ENCODE results near the gene ERBB4. TPM values are rescaled to one million over a fixed set of nuclear protein-coding genes. Genes with fewer than 3 reads are reported as not detected.
A peak's percentile ranks its signal among the peaks of the same experiment; 100 is the strongest.

ERBB4 gene
- total RNA-seq, 1 donor from 2014 or later, result 1.7 TPM

DNA sequence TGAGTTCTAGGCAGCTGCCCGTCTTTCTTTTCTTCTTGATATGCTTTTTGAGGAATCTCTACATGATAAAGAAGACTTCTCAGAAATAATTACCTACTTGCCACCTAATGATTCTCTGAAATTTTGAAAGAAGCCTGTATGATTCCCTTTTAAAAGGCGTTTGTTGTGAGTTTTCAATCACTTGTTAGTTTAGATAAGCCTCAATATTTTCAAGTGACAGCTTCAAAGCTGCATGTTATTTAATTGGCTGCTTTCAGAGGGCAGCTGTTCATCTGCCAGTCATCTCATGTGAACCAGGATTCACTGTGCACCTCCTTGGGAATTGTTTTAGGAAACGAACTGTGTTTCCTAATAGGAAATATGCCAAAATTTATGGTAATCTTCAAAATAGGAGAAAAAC, 1044.1 kb downstream of the ERBB4 start:
- Histone ChIP-seq H3K4me1 (no peaks in the 10 kb centered on the region), H3K27ac (no peak overlapping the region), H3K27me3 (no peaks in the 10 kb centered on the region), H3K36me3 (no peaks in the 10 kb centered on the region), H3K4me3 (no peak overlapping the region), H3K9me3 (no peaks in the 10 kb centered on the region)
- intact Hi-C loops (cut with DNase I), result no loop called here
- TF ChIP-seq, protein P1, sequence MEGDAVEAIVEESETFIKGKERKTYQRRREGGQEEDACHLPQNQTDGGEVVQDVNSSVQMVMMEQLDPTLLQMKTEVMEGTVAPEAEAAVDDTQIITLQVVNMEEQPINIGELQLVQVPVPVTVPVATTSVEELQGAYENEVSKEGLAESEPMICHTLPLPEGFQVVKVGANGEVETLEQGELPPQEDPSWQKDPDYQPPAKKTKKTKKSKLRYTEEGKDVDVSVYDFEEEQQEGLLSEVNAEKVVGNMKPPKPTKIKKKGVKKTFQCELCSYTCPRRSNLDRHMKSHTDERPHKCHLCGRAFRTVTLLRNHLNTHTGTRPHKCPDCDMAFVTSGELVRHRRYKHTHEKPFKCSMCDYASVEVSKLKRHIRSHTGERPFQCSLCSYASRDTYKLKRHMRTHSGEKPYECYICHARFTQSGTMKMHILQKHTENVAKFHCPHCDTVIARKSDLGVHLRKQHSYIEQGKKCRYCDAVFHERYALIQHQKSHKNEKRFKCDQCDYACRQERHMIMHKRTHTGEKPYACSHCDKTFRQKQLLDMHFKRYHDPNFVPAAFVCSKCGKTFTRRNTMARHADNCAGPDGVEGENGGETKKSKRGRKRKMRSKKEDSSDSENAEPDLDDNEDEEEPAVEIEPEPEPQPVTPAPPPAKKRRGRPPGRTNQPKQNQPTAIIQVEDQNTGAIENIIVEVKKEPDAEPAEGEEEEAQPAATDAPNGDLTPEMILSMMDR (IDR thresholded peaks at IDR 0.05), result no peak
- DNase-seq (ENCODE audit: low spot score in 2 of 2), result no peak

DNA sequence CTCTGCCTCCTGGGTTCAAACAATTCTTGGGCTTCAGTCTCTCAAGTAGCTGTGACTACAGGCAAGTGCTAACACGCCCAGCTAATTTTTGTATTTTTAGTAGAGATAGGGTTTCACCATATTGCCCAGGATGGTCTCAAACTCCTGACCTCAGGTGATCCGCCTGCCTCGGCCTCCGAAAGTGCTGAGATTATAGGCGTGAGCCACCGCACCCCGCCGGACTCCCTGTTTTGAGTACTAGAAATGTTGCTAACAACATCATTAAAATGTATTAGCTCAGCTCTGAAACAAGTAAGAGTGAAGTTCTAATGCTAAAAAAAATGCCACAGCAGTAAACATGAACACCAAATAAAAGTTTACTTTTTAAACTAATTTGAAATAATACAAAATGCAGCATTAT, 1044.5 kb downstream of the ERBB4 start:
- Histone ChIP-seq H3K36me3 (no peaks in the 10 kb centered on the region), H3K4me1 (no peaks in the 10 kb centered on the region), H3K4me3 (no peak overlapping the region), H3K27me3 (no peaks in the 10 kb centered on the region), H3K27ac (no peak overlapping the region), H3K9me3 (no peaks in the 10 kb centered on the region)
- intact Hi-C loops (cut with DNase I), result no loop called here
- DNase-seq (ENCODE audit: low spot score in 2 of 2), result no peak
- TF ChIP-seq, protein P1 (IDR thresholded peaks at IDR 0.05), result no peak

DNA sequence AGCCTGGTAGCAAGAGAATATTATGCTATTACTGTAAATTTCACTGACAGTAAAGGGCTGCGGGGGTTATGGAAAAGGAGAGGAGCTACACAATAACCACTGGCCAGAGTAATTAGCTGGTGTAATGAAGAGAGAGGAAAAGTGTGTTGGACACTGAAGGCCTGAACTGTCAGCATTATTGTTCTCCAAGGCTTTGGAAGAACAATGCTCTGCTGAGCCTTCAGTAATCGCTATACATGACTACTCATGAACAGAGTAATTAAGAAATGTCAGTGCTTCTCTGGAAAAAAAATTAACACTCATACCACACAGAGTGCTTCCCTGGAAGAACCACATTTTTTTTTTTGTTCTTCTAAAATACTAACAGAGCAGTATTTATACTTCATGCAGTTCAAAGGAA, 1050.9 kb downstream of the ERBB4 start:
- no peaks in the 10 kb centered on the region for H3K9me3 ChIP-seq
- no peak for DNase-seq (ENCODE audit: low spot score in 2 of 2)
- intact Hi-C loops (cut with DNase I), result no loop called here
- H3K27ac ChIP-seq, result no peak overlapping the region
- TF ChIP-seq, protein P1 (IDR thresholded peaks at IDR 0.05), result no peak
- no peaks in the 10 kb centered on the region for H3K36me3 ChIP-seq
- no peaks in the 10 kb centered on the region for H3K4me1 ChIP-seq
- no peak overlapping the region for H3K4me3 ChIP-seq
- H3K27me3 ChIP-seq, result no peaks in the 10 kb centered on the region

DNA sequence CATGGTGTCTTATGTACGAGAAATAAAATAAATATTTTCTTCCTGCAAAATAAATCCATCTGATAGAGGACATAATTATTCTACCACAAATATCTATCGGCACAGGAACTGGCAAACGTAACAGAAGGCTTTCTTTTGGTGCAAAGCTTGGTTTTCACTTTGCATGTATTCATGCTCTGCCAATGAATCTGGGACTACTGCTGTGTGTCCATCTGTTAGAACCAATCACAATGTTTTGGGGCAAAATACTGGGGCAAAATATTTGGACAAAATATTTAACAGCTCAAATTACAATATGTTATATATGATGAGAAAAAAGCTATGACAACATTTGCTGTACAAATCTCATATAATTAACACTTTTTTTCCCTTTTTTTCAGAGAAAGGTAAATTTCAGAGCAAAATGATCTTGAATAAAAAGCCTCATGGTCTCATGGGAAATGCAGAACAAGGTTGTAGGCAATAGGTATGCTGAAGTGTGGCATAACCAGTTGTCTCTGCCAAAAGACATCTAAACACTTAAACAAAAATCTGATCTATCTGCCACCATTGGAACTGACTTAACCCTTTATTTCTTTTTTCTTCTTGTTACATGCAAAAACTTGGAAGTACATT, 1059.0 kb downstream of the ERBB4 start:
- Histone ChIP-seq H3K4me1 (peaks cover 0 to 10% of the 10 kb centered on the region in 2 donors), H3K4me3 (no peak overlapping the region), H3K27me3 (no peaks in the 10 kb centered on the region), H3K9me3 (no peaks in the 10 kb centered on the region), H3K27ac (no peak overlapping the region), H3K36me3 (no peaks in the 10 kb centered on the region)
- TF ChIP-seq, protein P1 (IDR thresholded peaks at IDR 0.05), result no peak
- DNase-seq (ENCODE audit: low spot score in 2 of 2), result no peak
- intact Hi-C loops (cut with DNase I), result no loop called here

DNA sequence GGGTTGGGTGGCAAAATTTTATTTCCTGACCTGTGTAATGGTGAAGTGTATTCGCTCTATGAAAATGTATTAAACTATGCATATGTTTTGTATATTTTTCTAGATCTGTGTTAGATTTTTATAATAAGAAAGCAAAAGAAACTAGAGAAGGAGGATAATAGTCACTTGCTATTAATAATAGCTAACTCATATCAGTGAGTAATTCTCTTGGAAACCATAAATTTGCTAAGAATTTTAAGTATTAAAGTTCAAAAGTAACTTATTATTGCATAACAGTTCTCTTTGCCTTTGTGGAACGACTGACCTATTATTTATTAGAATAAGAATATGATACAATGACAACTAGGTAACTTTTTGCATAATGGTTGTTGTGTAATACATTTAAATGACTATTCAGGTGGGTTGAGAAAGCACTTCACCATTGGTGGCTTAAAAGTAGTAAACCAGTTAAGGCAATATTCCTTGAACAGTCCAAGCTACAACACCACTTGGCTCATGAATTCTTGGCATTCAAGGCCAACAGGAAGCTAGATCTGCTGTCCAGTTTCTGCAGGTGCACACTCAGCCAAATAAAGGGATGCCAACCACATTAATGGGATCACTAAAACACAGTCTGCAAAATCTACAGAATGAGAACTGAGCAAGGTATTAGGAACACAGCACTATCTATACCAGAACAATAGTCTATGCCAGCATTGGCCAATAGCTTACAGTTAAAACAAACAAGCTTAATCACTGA, 1060.9 kb downstream of the ERBB4 start:
- Histone ChIP-seq H3K36me3 (no peaks in the 10 kb centered on the region), H3K27ac (peak overlapping the region; percentile 58 to 70), H3K27me3 (no peaks in the 10 kb centered on the region), H3K4me1 (peaks cover 0 to 10% of the 10 kb centered on the region in 2 donors), H3K9me3 (no peaks in the 10 kb centered on the region), H3K4me3 (no peak overlapping the region)
- TF ChIP-seq, protein P1 (IDR thresholded peaks at IDR 0.05), result no peak
- intact Hi-C loops (cut with DNase I), result no loop called here
- no peak for DNase-seq (ENCODE audit: low spot score in 2 of 2)
